Measurements from ENCODE around the gene PWWP2B.

PWWP2B gene

DNA sequence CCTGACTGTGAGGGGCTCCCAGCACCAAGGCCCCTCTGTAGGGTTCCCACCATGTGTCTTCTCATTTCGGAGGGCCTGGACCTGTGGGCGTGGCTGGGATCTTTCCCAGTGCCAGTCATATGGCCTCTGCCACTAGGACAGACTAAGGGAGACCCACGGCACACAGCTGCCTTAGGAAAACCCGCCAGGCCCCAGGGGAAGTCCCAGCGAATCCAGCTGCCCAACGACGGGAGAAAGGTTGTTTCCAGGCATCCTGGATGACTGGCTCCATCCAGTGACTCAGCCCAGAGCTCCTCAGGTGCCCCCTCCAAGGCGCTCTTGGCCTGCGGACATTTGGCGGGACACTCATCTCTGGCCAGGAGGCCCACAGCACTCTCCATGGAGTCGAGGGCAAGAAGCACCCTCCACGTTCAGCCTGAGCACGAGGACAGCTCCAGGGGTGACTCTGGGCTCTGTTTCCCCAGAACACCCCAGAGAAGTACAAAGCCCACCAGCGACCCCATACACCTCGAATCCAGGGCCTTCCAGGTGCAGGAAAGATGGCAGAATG, 39.9 kb downstream of the PWWP2B start:
- intact Hi-C loops (cut with DNase I; ENCODE audit: low total_unique reads), result no loop called here
- Histone ChIP-seq H3K36me3 (no peaks in the 10 kb centered on the region), H3K27me3 (no peaks in the 10 kb centered on the region), H3K4me3 (no peak overlapping the region), H3K27ac (no peak overlapping the region), H3K9me3 (no peaks in the 10 kb centered on the region), H3K4me1 (no peaks in the 10 kb centered on the region)
- TF ChIP-seq, protein P1, sequence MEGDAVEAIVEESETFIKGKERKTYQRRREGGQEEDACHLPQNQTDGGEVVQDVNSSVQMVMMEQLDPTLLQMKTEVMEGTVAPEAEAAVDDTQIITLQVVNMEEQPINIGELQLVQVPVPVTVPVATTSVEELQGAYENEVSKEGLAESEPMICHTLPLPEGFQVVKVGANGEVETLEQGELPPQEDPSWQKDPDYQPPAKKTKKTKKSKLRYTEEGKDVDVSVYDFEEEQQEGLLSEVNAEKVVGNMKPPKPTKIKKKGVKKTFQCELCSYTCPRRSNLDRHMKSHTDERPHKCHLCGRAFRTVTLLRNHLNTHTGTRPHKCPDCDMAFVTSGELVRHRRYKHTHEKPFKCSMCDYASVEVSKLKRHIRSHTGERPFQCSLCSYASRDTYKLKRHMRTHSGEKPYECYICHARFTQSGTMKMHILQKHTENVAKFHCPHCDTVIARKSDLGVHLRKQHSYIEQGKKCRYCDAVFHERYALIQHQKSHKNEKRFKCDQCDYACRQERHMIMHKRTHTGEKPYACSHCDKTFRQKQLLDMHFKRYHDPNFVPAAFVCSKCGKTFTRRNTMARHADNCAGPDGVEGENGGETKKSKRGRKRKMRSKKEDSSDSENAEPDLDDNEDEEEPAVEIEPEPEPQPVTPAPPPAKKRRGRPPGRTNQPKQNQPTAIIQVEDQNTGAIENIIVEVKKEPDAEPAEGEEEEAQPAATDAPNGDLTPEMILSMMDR (IDR thresholded peaks at IDR 0.05), result no peak
- DNase-seq, result no peak

DNA sequence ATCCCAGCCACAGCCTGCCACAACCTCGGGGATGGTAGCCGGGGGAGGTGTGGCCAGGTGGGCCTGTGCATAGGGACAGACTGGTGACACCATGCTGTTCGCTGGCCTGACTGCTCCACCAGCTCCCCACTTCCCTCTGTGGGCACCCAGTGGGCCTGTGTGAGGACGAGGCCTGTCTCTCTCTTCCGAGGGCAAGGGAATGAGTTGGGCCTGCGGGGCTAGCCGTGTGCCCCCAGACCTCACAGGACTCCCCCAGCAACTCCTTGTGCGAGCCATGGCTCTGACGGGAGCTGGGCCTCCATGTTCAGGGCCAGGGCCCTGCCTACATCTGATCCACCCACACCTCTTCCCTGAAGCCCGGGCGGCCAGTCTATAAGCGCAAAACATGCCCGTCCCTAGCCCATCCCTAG, 40.5 kb downstream of the PWWP2B start:
- DNase-seq, result no peak
- Histone ChIP-seq H3K36me3 (no peaks in the 10 kb centered on the region), H3K4me3 (no peak overlapping the region), H3K9me3 (no peaks in the 10 kb centered on the region), H3K27ac (no peak overlapping the region), H3K27me3 (no peaks in the 10 kb centered on the region), H3K4me1 (no peaks in the 10 kb centered on the region)
- intact Hi-C loops (cut with DNase I; ENCODE audit: low total_unique reads), result no loop called here
- TF ChIP-seq, protein P1 (IDR thresholded peaks at IDR 0.05), result no peak

DNA sequence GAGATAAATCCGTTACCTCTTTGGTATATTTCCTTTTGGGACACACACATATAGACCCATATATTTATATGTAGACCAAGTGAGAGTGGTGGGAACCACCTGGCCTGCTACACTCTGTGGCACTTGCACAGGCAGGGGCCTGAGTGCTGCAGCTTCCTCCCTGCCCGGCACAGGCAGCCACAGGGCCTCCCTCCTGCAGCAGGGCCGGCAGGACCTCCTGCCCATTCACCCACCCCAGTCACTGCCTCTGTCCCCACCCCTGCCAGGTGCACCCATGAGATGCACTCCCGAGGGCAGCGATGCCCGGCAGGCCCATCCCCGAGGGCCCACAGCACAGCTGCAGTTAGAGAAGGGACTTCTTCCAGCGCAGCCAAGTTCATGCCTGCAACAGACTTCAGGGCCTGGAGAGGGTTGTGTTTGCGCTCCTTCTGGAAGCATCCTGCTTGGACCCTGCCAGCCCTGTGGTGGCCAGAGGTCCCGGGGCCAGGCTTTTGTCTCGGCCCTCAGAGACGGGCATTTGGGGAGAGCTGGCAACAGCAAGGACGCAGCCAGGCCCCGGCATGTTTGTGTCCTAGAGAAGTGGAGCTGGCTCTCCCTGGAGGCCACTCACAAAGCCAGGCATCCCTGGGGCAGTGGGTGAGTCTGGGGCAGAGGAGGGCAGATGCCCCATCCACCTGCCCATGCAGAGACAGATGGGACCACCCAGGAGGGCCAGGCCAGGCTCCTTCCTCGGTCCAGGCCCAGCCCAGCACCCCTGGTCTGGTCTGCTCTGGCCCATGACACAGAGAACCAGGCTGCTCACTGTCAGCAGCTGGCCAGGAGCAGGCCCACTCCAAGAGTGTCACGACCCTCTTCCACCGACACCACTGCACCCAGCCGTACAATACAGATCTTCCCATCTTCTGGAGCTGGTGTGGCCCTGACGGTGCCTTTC, 41.4 kb downstream of the PWWP2B start:
- TF ChIP-seq, protein P1 (IDR thresholded peaks at IDR 0.05), result no peak
- no peaks in the 10 kb centered on the region for H3K27me3 ChIP-seq
- intact Hi-C loops (cut with DNase I; ENCODE audit: low total_unique reads), result no loop called here
- H3K9me3 ChIP-seq, result no peaks in the 10 kb centered on the region
- H3K4me3 ChIP-seq, result no peak overlapping the region
- H3K27ac ChIP-seq, result no peak overlapping the region
- H3K4me1 ChIP-seq, result no peaks in the 10 kb centered on the region
- DNase-seq, result no peak
- H3K36me3 ChIP-seq, result no peaks in the 10 kb centered on the region

DNA sequence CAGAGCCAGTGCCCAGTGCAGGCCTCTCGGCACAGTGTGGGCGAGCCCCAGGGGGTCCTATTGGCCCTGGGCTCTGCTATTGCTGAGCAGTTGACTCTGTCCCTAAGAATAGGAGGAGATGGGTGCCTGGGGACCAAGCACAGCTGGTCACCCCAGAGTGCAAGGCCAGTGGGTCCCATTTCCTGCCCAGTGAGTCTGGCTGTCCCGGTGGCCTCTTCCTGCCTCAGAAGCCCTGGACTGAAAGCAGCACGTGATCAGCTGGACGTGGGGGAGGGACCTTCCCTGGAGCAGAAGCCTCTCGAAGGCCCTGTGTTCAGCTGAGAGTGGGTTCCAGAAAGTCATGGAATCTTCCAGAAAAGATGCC, 42.0 kb downstream of the PWWP2B start:
- no peak for DNase-seq
- Histone ChIP-seq H3K27ac (no peak overlapping the region), H3K9me3 (no peaks in the 10 kb centered on the region), H3K36me3 (no peaks in the 10 kb centered on the region), H3K4me3 (no peak overlapping the region), H3K27me3 (no peaks in the 10 kb centered on the region), H3K4me1 (no peaks in the 10 kb centered on the region)
- intact Hi-C loops (cut with DNase I; ENCODE audit: low total_unique reads), result no loop called here
- TF ChIP-seq, protein P1 (IDR thresholded peaks at IDR 0.05), result no peak

DNA sequence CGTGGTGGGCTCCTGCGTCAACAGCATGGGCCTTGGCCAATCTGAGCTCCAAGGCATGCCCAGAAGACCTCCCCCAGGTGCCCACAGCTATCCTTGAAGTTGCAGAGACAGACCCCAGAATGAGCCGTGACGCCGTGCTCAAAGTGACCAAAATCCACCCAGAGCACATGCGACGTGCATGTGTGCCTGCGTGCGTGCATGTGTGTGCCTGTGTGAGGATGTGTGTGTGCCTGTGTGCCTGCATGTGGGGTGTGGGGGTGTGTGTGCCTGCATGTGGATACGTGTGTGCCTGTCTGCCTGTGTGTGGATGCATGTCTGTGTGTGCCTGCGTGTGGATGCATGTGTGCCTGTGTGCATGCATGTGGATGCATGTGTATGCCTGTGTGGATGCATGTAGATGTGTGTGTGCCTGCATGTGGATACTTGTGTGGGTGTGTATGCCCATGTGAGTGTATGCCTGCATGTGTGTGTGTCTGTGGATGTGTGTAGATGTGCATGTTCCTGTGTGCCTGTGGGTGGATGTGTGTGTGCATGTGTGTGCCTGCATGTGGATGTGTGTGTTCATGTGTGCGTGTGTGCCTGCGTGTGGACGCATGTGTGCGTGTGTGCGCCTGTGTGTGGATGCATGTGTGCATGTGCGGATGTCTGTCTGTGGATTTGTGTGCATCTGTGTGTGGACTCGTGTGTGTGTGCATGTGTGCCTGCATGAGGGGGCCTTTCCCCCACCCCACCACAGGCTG, 42.6 kb downstream of the PWWP2B start:
- TF ChIP-seq, protein P1 (IDR thresholded peaks at IDR 0.05), result no peak
- Histone ChIP-seq H3K9me3 (no peaks in the 10 kb centered on the region), H3K36me3 (no peaks in the 10 kb centered on the region), H3K27ac (no peak overlapping the region), H3K27me3 (no peaks in the 10 kb centered on the region), H3K4me1 (no peaks in the 10 kb centered on the region), H3K4me3 (no peak overlapping the region)
- DNase-seq, result no peak
- intact Hi-C loops (cut with DNase I; ENCODE audit: low total_unique reads), result no loop called here
